Endothelial cell of umbilical vein (primary cell): Measurements from ENCODE around the gene ABCC11. TPM values are rescaled to one million over a fixed set of nuclear protein-coding genes. Genes with fewer than 3 reads are reported as not detected.
A peak's percentile ranks its signal among the peaks of the same experiment; 100 is the strongest.
"Not testable (repeated sequence)": the region's sequence is repeated elsewhere in the genome, so short reads cannot be mapped to it uniquely, and the experiment has no call there.

Source experiments
- BruUV-seq: library from RNA; stranded (reverse); fragments of 400-500 nt; replicated peaks from 2 replicates; lab custom pipeline; 2021; lab: Mats Ljungman, UMichigan
- CTCF ChIA-PET: fragments of 300-600, 350-600 bp; sonication (Branson Sonifier 250); formaldehyde crosslinking; loops from one replicate; lab custom pipeline; 2021; ENCODE audit warnings: antibody characterized with exemption, inconsistent platforms; lab: Charles Lee
- POLR2A ChIA-PET: fragments of 300-600, 350-600 bp; sonication (Branson Sonifier 250); formaldehyde crosslinking; loops from one replicate; lab custom pipeline; 2021; ENCODE audit warnings: antibody characterized with exemption, inconsistent platforms; lab: Charles Lee
- DNase-seq: peaks from one replicate; pipeline ENCODE4 v3.0.0-alpha.2; 2011; ENCODE audit warnings: low read depth, low spot score
- FAIRE-seq: peaks from 2 replicates; lab custom pipeline; 2011; peaks lifted over from hg19 to GRCh38; lab: Jason Lieb, UNC
- H2AFZ ChIP-seq: 2 replicates; pipeline ENCODE4 v1.6.0; 2012; ENCODE audit warnings: low read depth, low read length, control low read depth, inconsistent platforms
- H3K27ac ChIP-seq: 2 replicates; pipeline ENCODE4 v1.5.1; 2011; ENCODE audit warnings: low read depth, mild to moderate bottlenecking, control low read depth, low read length, moderate library complexity; ENCODE audit not compliant: insufficient read depth
- H3K27me3 ChIP-seq, 2 experiments: 2 replicates each; pipeline versions ENCODE4 v1.6.0 to v1.6.1; 2011; ENCODE audit warnings: low read length in 2 of 2, mixed read lengths in 1 of 2; ENCODE audit not compliant: control insufficient read depth in 2 of 2, insufficient read depth in 2 of 2
- H3K36me3 ChIP-seq, 2 experiments: 2 replicates in 1 of 2; 3 replicates in 1 of 2; pipeline ENCODE4 v1.5.1; 2011; ENCODE audit warnings: low read length in 2 of 2, mild to moderate bottlenecking in 1 of 2, moderate library complexity in 1 of 2; ENCODE audit not compliant: control insufficient read depth in 2 of 2, insufficient read depth in 2 of 2; ENCODE audit errors: extremely low read depth in 1 of 2
- H3K4me1 ChIP-seq: 3 replicates; pipeline ENCODE4 v1.5.1; 2011; ENCODE audit warnings: mild to moderate bottlenecking, low read length; ENCODE audit not compliant: control insufficient read depth, insufficient read depth; ENCODE audit errors: extremely low read depth
- H3K4me2 ChIP-seq: 2 replicates; pipeline ENCODE4 v1.6.1; 2011; ENCODE audit warnings: low read length, control low read depth, mixed read lengths; ENCODE audit not compliant: insufficient read depth
- H3K4me3 ChIP-seq, 3 experiments: fragments of 200-600 bp in 1 of 3; sonication (generic), shearing (Covaris generic) in 1 of 3; replicated peaks in 1 of 3; 2 replicates each; pipeline ENCODE4 v1.5.1; 2011 to 2016; ENCODE audit warnings: control low read depth in 3 of 3, low read length in 3 of 3, mild to moderate bottlenecking in 2 of 3, inconsistent platforms in 1 of 3, low read depth in 1 of 3, moderate library complexity in 1 of 3; ENCODE audit not compliant: insufficient read depth in 1 of 3
- H3K79me2 ChIP-seq: 2 replicates; pipeline ENCODE4 v1.6.0; 2012; ENCODE audit warnings: low read length, inconsistent platforms; ENCODE audit not compliant: control insufficient read depth, insufficient read depth
- H3K9ac ChIP-seq: replicated peaks from 2 replicates; pipeline ENCODE3; 2011; ENCODE audit warnings: low read length, control low read depth; ENCODE audit not compliant: insufficient read depth; ENCODE audit errors: extremely low read depth
- H3K9me1 ChIP-seq: replicated peaks from 3 replicates; pipeline ENCODE4 v1.6.0; 2011; ENCODE audit warnings: mild to moderate bottlenecking, low read length; ENCODE audit not compliant: control insufficient read depth, insufficient read depth; ENCODE audit errors: extremely low read depth
- H3K9me3 ChIP-seq: replicated peaks from 2 replicates; pipeline ENCODE4 v1.5.1; 2012; ENCODE audit warnings: low read length, inconsistent platforms; ENCODE audit not compliant: control insufficient read depth, insufficient read depth
- H4K20me1 ChIP-seq: replicated peaks from 2 replicates; pipeline ENCODE3; 2011; ENCODE audit warnings: mild to moderate bottlenecking, low read length; ENCODE audit not compliant: control insufficient read depth, insufficient read depth; ENCODE audit errors: extremely low read depth
- CTCF ChIP-seq, 2 donors: IDR thresholded peaks; 1 replicate in 1 of 2; 2 replicates in 1 of 2; pipeline ENCODE4 v1.5.1; 2011; ENCODE audit warnings: low read length in 2 of 2, mild to moderate bottlenecking in 2 of 2, moderate library complexity in 2 of 2, control low read depth in 1 of 2, inconsistent platforms in 1 of 2, low read depth in 1 of 2; ENCODE audit not compliant: insufficient read depth in 1 of 2; ENCODE audit errors: extremely low read depth in 1 of 2
- POLR2A ChIP-seq: IDR thresholded peaks from 2 replicates; pipeline ENCODE4 v1.6.1; 2012; ENCODE audit warnings: low read depth, mild to moderate bottlenecking, control low read depth, low read length
- POLR2AphosphoS5 ChIP-seq: IDR thresholded peaks from 2 replicates; pipeline ENCODE4 v1.6.1; 2012; ENCODE audit warnings: low read depth, mild to moderate bottlenecking, control low read depth, low read length, moderate library complexity; ENCODE audit not compliant: insufficient read depth
- dilution Hi-C: fragments of 300-500 bp; cut with MboI; formaldehyde crosslinking; loops from one replicate; pipeline ENCODE4 v1.15.0; 2019; ENCODE audit warnings: low sequenced_read_pairs; ENCODE audit not compliant: extremely low pct_ligation_motif_present
- intact Hi-C: fragments of 100-400 bp; cut with micrococcal nuclease; formaldehyde crosslinking; loops from one replicate; pipeline ENCODE4 v1.10.0; 2022
- polyA plus RNA-seq, 4 experiments: library from polyadenylated mRNA; depleted of rRNA in 3 of 4; stranded (reverse) in 3 of 4; unstranded in 1 of 4; fragments of >200 nt; gene quantifications; 2 replicates each; pipeline versions ENCODE4 v1.2.1 to v1.2.3, GENCODE V29; 2011 to 2012; ENCODE audit warnings: missing spikeins in 1 of 4
- total RNA-seq: library from RNA; stranded (reverse); gene quantifications from 2 replicates; pipeline ENCODE4 v1.2.3, GENCODE V29; 2021

Gene ABCC11
- total and polyA plus RNA-seq, 2 donors (not counting 3 experiments of a cell fraction or from before 2014, with no cell fraction given): 0.08 TPM; not detected in 1

- intact Hi-C loops: loop anchor here (1.0 to 10.0 kb wide), 2 partner anchors 74 to 141 kb away; partner anchors contain the start of gene SIAH1
These were observed 3.1 kb downstream of the ABCC11 start, which contains the start of gene LONP2 for GRCh38 chr16:48244080-48244862. LONP2 (plus strand) TSS chr16:48244300; CDS start chr16:48244389, 89 bp downstream.

GRCh38 chr16:48240147-48240546, 7.2 kb downstream of the ABCC11 start:
- POLR2A ChIA-PET: not testable (repeated sequence)
- CTCF ChIA-PET: interaction anchor here (0.6 to 0.7 kb wide), 3 partner anchors 116 to 1412 kb away, joined by 3 read pairs; no protein-coding TSS in a partner anchor

More at GRCh38 chr16:48244080-48244862, 3.1 kb downstream of the ABCC11 start, which contains the start of gene LONP2:
- peak within 1 kb of the TSS; percentile 51 to 96 (median 70) for H3K4me3 ChIP-seq
- dilution Hi-C loops: no loop called here
- FAIRE-seq: peak; percentile 68
- CTCF ChIA-PET: interaction anchor here (1.2 kb wide), 1 partner anchor 1100 kb away, joined by 3 read pairs; the partner anchor contains the start of gene NETO2
- no peaks in the 10 kb centered on the region for H3K36me3 ChIP-seq
- peak within 1 kb of the TSS; percentile 94 for H3K4me2 ChIP-seq
- peak; percentile 77 for TF ChIP-seq POLR2A
- TF ChIP-seq CTCF (IDR thresholded peaks at IDR 0.05; ENCODE audit: extremely low read depth in 1 of 2, insufficient read depth in 1 of 2, low read depth in 1 of 2, low read length in 2 of 2): no peak
- TF ChIP-seq POLR2AphosphoS5: peak; percentile 78
- POLR2A ChIA-PET: no interaction called here
- H2AFZ ChIP-seq: peak within 1 kb of the TSS; percentile 98
- H3K4me1 ChIP-seq: peaks cover 9% of the 10 kb centered on the region
- no peaks in the 10 kb centered on the region for H3K27me3 ChIP-seq
- peak within 1 kb of the TSS; percentile 88 for H3K9ac ChIP-seq
- peak within 1 kb of the TSS; percentile 59 for H3K27ac ChIP-seq
- no TSS peak for BruUV-seq
- H4K20me1 ChIP-seq: peaks cover under 1% of the 10 kb centered on the region
- peak; percentile 93 for DNase-seq
- H3K79me2 ChIP-seq: peaks cover 49% of the 10 kb centered on the region
- no peaks in the 10 kb centered on the region for H3K9me3 ChIP-seq
- no peaks in the 10 kb centered on the region for H3K9me1 ChIP-seq

More at GRCh38 chr16:48240147-48240546, 7.2 kb downstream of the ABCC11 start:
- H4K20me1 ChIP-seq, H3K4me1 ChIP-seq, FAIRE-seq, H3K4me2 ChIP-seq, H3K27ac ChIP-seq, H3K9me3 ChIP-seq, BruUV-seq, H3K4me3 ChIP-seq, H3K9me1 ChIP-seq, H3K36me3 ChIP-seq, H3K27me3 ChIP-seq, H2AFZ ChIP-seq, H3K9ac ChIP-seq, dilution Hi-C loops, DNase-seq: not testable (repeated sequence)
- intact Hi-C loops: loop anchor here (10.0 kb wide), 1 partner anchor 145 kb away; the partner anchor contains the start of gene SIAH1
- H3K79me2 ChIP-seq: peaks cover 11% of the 10 kb centered on the region
